GM12872 (cell line): ENCODE data around the gene TFAP2C.

ENCODE experiments used
- CTCF ChIP-seq: IDR thresholded peaks from 3 replicates; pipeline ENCODE4 v1.5.1; 2011; ENCODE audit warnings: low read depth, mild to moderate bottlenecking, low read length, moderate library complexity; ENCODE audit not compliant: insufficient read depth

The TFAP2C gene

DNA sequence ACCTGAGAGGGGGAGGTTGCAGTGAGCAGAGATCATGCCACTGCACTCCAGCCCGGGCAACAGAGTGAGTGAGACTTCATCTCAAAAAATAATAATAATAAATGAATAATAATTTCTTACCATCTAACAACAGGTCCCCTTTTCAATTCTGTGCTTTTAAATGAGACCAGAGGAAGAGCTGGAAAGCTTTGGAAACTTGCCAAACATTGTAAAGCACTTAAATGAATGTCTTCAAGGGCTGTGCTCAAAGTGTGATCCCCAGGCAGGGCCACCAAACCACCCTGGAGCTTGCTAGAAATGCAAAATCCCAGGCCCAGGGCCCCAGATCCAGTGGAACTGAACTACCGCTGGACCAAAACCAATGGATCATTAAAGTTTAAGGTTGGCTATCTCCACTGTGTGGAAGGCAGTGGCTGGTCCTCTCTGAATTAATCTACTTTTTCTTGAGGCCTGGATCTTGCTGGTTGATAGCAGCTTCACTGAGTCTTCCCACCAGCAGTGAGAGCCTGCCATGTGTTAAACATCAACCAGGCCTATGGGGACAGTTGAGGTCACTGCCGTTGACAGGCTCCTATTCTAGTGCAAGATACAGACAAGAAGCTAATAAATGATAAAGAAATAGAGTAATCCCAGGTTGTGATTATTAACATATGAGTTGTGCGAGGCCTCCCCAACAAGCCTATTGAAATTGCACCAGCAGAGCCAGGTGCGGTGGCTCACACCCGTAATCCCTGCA lies 23.7 kb upstream of the TFAP2C start:
- no peak for TF ChIP-seq CTCF

DNA sequence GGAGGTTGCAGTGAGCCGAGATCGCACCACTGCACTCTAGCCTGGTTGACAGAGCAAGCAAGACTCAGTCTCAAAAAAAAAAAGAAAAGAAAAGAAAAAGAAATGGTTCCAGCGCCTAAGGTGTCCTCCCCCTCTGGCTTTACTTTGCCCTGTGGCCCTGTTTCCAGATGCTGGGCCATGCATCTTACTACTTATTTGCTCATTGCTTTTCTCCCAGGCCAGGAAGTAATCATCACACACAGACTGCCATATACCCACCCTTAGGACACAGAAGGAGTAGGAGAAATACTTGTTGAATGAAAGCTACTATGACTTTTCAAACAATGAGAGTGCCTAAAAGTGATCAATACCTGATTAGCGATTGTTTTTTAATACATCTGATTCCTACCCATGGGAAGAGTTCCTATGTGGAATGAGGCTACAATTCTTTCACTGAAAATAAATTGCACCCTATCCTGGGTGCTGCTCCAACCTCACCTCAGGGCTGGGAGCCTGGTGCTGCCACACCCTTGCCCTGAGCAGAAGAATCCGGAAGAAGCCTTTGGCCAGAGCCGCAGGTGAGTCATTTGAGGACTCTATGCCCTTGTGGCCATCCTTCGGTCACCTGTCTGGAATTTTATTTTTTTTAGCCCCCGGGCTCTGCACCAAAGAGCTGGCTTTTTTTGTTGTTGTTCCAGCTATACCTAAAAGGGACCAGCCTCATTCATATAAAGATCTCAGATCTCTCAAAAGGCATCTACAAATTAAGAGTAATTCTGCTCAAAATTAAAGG lies 22.7 kb upstream of the TFAP2C start:
- TF ChIP-seq CTCF: no peak

DNA sequence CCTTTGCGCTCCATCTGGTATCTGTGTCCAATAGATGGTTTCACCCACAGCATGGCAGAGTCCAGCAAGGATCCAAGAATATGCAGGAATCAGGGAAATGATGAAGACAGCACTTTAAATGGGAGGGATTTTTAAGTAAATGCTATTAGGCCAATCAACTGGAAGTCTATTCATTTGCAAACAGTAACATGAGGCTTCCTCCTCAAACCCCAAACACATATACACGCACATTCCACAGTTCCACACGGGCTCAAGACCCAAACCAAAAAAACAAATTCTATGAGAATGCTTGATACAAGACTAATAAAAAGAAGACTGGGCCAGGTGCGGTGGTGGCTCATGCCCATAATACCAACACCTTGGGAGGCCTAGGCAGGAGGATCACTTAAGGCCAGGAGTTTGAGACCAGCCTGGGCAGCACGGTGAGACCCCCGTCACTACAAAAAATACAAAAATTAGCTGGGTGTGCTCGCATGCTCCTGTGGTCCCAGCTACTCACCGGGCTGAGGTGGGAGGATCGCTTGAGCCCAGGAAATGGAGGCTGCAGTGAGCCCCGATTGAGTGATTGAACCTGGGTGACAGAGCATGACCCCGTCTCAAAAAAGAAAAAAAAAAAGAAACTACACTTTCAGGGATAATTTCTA lies 21.9 kb upstream of the TFAP2C start:
- TF ChIP-seq CTCF: no peak

GRCh38 chr20:56608376-56608775 lies 20.7 kb upstream of the TFAP2C start:
- no peak for TF ChIP-seq CTCF

GRCh38 chr20:56609321-56609720 lies 19.8 kb upstream of the TFAP2C start:
- TF ChIP-seq CTCF: no peak

DNA sequence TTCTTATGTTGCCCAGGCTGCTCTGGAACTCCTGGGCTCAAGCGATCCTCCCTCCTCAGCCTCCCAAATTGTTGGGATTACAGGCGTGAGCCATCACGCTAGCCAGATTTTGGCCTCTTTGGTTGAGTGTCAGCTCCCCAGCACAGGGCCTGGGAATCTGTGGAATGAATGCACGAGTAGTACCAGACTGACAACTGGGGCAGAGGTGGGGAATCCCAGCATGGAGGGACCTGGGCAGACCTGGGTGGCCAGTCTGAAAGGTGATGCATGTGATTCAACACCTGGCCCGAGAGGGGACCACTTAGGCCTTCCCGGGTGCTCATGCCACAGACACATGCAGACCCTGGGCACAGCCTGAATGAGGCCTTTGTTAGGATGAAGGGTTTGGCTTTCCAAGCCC lies 19.0 kb upstream of the TFAP2C start:
- no peak for TF ChIP-seq CTCF

GRCh38 chr20:56614196-56614595 lies 14.9 kb upstream of the TFAP2C start:
- no peak for TF ChIP-seq CTCF
